Activated T-cell treated with anti-CD3 and anti-CD28 coated beads, Interleukin-2, amount 50 U/mL, for 24 hours (primary cell): Measurements from ENCODE around the gene OTULIN.

Source experiments
- DNase-seq: peaks from one replicate; pipeline ENCODE4 v3.0.0-alpha.2; 2020
- H3K27ac Mint-ChIP-seq: 2 replicates; pipeline ENCODE4 v1.8.0; 2020; ENCODE audit warnings: mild to moderate bottlenecking, mixed read lengths
- H3K27me3 Mint-ChIP-seq: 2 replicates; pipeline ENCODE4 v1.8.0; 2020; ENCODE audit warnings: mixed read lengths
- H3K36me3 Mint-ChIP-seq: 2 replicates; pipeline ENCODE4 v1.8.0; 2020; ENCODE audit warnings: low read depth, mixed read lengths
- H3K4me1 Mint-ChIP-seq: 2 replicates; pipeline ENCODE4 v1.8.0; 2020; ENCODE audit warnings: low read depth, mixed read lengths
- H3K4me3 Mint-ChIP-seq: 2 replicates; pipeline ENCODE4 v1.8.0; 2020; ENCODE audit warnings: mild to moderate bottlenecking, moderate library complexity, mixed read lengths
- H3K9me3 Mint-ChIP-seq: 2 replicates; pipeline ENCODE4 v1.8.0; 2020; ENCODE audit warnings: mixed read lengths

Gene OTULIN

GRCh38 chr5:14696851-14697250 is 32.3 kb downstream of the OTULIN start:
- no peaks in the 10 kb centered on the region for H3K27me3 Mint-ChIP-seq
- no peak overlapping the region for H3K4me3 Mint-ChIP-seq
- H3K4me1 Mint-ChIP-seq = peaks cover 50% of the 10 kb centered on the region
- no peaks in the 10 kb centered on the region for H3K9me3 Mint-ChIP-seq
- peak overlapping the region; percentile 15 for H3K27ac Mint-ChIP-seq
- DNase-seq = no peak
- peaks cover 96% of the 10 kb centered on the region for H3K36me3 Mint-ChIP-seq

- peak overlapping the region; percentile 81 for H3K27ac Mint-ChIP-seq
- H3K27me3 Mint-ChIP-seq = no peaks in the 10 kb centered on the region
- no peak for DNase-seq
- H3K9me3 Mint-ChIP-seq = no peaks in the 10 kb centered on the region
- H3K36me3 Mint-ChIP-seq = peaks cover 96% of the 10 kb centered on the region
- H3K4me1 Mint-ChIP-seq = peaks cover 66% of the 10 kb centered on the region
- H3K4me3 Mint-ChIP-seq = no peak overlapping the region
These were observed 34.0 kb downstream of the OTULIN start for GRCh38 chr5:14698495-14698894.

- H3K4me1 Mint-ChIP-seq = peaks cover 73% of the 10 kb centered on the region
- DNase-seq = no peak
- H3K27ac Mint-ChIP-seq = peak overlapping the region; percentile 81
- H3K36me3 Mint-ChIP-seq = peaks cover 96% of the 10 kb centered on the region
- H3K9me3 Mint-ChIP-seq = no peaks in the 10 kb centered on the region
- no peak overlapping the region for H3K4me3 Mint-ChIP-seq
- no peaks in the 10 kb centered on the region for H3K27me3 Mint-ChIP-seq
These were observed 34.6 kb downstream of the OTULIN start for GRCh38 chr5:14699159-14699558.

GRCh38 chr5:14699807-14700400 is 35.4 kb downstream of the OTULIN start:
- Mint-ChIP-seq H3K9me3 (no peaks in the 10 kb centered on the region), H3K27me3 (no peaks in the 10 kb centered on the region), H3K36me3 (peaks cover 98% of the 10 kb centered on the region), H3K4me1 (peaks cover 79% of the 10 kb centered on the region), H3K27ac (peak overlapping the region; percentile 4), H3K4me3 (no peak overlapping the region)
- DNase-seq = no peak

- Mint-ChIP-seq H3K4me3 (no peak overlapping the region), H3K27me3 (no peaks in the 10 kb centered on the region), H3K4me1 (peaks cover 86% of the 10 kb centered on the region), H3K9me3 (no peaks in the 10 kb centered on the region), H3K27ac (peak overlapping the region; percentile 76), H3K36me3 (peaks cover 98% of the 10 kb centered on the region)
- no peak for DNase-seq
These were observed 36.2 kb downstream of the OTULIN start for GRCh38 chr5:14700478-14701436.

GRCh38 chr5:14701556-14701955 is 37.0 kb downstream of the OTULIN start:
- no peak for DNase-seq
- H3K27me3 Mint-ChIP-seq = no peaks in the 10 kb centered on the region
- H3K4me1 Mint-ChIP-seq = peaks cover 88% of the 10 kb centered on the region
- H3K4me3 Mint-ChIP-seq = no peak overlapping the region
- peaks cover 98% of the 10 kb centered on the region for H3K36me3 Mint-ChIP-seq
- peak overlapping the region; percentile 79 for H3K27ac Mint-ChIP-seq
- no peaks in the 10 kb centered on the region for H3K9me3 Mint-ChIP-seq

GRCh38 chr5:14702238-14702839 is 37.8 kb downstream of the OTULIN start:
- no peak for DNase-seq
- H3K27me3 Mint-ChIP-seq = no peaks in the 10 kb centered on the region
- H3K9me3 Mint-ChIP-seq = no peaks in the 10 kb centered on the region
- peak overlapping the region; percentile 79 for H3K27ac Mint-ChIP-seq
- peaks cover 98% of the 10 kb centered on the region for H3K36me3 Mint-ChIP-seq
- no peak overlapping the region for H3K4me3 Mint-ChIP-seq
- H3K4me1 Mint-ChIP-seq = peaks cover 93% of the 10 kb centered on the region

GRCh38 chr5:14705556-14705955 is 41.0 kb downstream of the OTULIN start:
- H3K4me3 Mint-ChIP-seq = no peak overlapping the region

GRCh38 chr5:14706615-14707021 is 42.1 kb downstream of the OTULIN start:
- Mint-ChIP-seq H3K9me3 (no peaks in the 10 kb centered on the region), H3K36me3 (peaks cover 99% of the 10 kb centered on the region), H3K27ac (peak overlapping the region; percentile 95), H3K4me1 (peaks cover 87% of the 10 kb centered on the region), H3K4me3 (peak overlapping the region; percentile 66), H3K27me3 (no peaks in the 10 kb centered on the region)
- no peak for DNase-seq

More at GRCh38 chr5:14705556-14705955, 41.0 kb downstream of the OTULIN start:
- peak overlapping the region; percentile 95 for H3K27ac Mint-ChIP-seq
- H3K36me3 Mint-ChIP-seq = peaks cover 99% of the 10 kb centered on the region
- no peaks in the 10 kb centered on the region for H3K27me3 Mint-ChIP-seq
- no peak for DNase-seq
- H3K4me1 Mint-ChIP-seq = peaks cover 97% of the 10 kb centered on the region
- no peaks in the 10 kb centered on the region for H3K9me3 Mint-ChIP-seq

GRCh38 chr5:14707811-14708390 is 43.4 kb downstream of the OTULIN start:
- Mint-ChIP-seq H3K9me3 (no peaks in the 10 kb centered on the region), H3K4me3 (no peak overlapping the region), H3K36me3 (peaks cover 99% of the 10 kb centered on the region), H3K27ac (peak overlapping the region; percentile 95), H3K27me3 (no peaks in the 10 kb centered on the region), H3K4me1 (peaks cover 74% of the 10 kb centered on the region)
- DNase-seq = no peak

GRCh38 chr5:14708551-14708950 is 44.0 kb downstream of the OTULIN start:
- no peaks in the 10 kb centered on the region for H3K9me3 Mint-ChIP-seq
- no peak overlapping the region for H3K4me3 Mint-ChIP-seq
- peaks cover 99% of the 10 kb centered on the region for H3K36me3 Mint-ChIP-seq
- no peaks in the 10 kb centered on the region for H3K27me3 Mint-ChIP-seq
- H3K27ac Mint-ChIP-seq = peak overlapping the region; percentile 95
- peaks cover 68% of the 10 kb centered on the region for H3K4me1 Mint-ChIP-seq
- DNase-seq = no peak

- no peak for DNase-seq
- H3K36me3 Mint-ChIP-seq = peaks cover 99% of the 10 kb centered on the region
- peaks cover 49% of the 10 kb centered on the region for H3K4me1 Mint-ChIP-seq
- H3K4me3 Mint-ChIP-seq = no peak overlapping the region
- H3K27me3 Mint-ChIP-seq = no peaks in the 10 kb centered on the region
- H3K27ac Mint-ChIP-seq = peak overlapping the region; percentile 81
- H3K9me3 Mint-ChIP-seq = no peaks in the 10 kb centered on the region
These were observed 45.9 kb downstream of the OTULIN start for GRCh38 chr5:14710313-14710994.

- peak overlapping the region; percentile 81 for H3K27ac Mint-ChIP-seq
- no peaks in the 10 kb centered on the region for H3K27me3 Mint-ChIP-seq
These were observed 47.6 kb downstream of the OTULIN start for GRCh38 chr5:14712131-14712530.

GRCh38 chr5:14712666-14713065 is 48.1 kb downstream of the OTULIN start:
- Mint-ChIP-seq H3K9me3 (no peaks in the 10 kb centered on the region), H3K4me1 (peaks cover 30% of the 10 kb centered on the region), H3K27me3 (no peaks in the 10 kb centered on the region), H3K27ac (peak overlapping the region; percentile 81), H3K4me3 (no peak overlapping the region), H3K36me3 (peaks cover 97% of the 10 kb centered on the region)
- no peak for DNase-seq

More at GRCh38 chr5:14712131-14712530, 47.6 kb downstream of the OTULIN start:
- no peak overlapping the region for H3K4me3 Mint-ChIP-seq
- no peak for DNase-seq
- no peaks in the 10 kb centered on the region for H3K9me3 Mint-ChIP-seq
- peaks cover 33% of the 10 kb centered on the region for H3K4me1 Mint-ChIP-seq
- peaks cover 97% of the 10 kb centered on the region for H3K36me3 Mint-ChIP-seq
